Measurements from ENCODE around the gene TIGD1.

The TIGD1 gene

GRCh38 chr2:232550354-232551249 is at the start of gene TIGD1, which contains the start of gene EIF4E2:
TIGD1 (minus strand) TSS chr2:232550557; CDS start chr2:232549882, 675 bp downstream.
EIF4E2 (plus strand) TSS chr2:232550689; CDS start chr2:232550725, 36 bp downstream.
- in situ Hi-C loops (cut with HindIII; ENCODE audit: low sequenced_read_pairs), result no loop called here

- in situ Hi-C loops (cut with HindIII; ENCODE audit: low sequenced_read_pairs), result no loop called here
Measured at GRCh38 chr2:232598293-232598692, 47.9 kb upstream of the TIGD1 start.

GRCh38 chr2:232597362-232598079 is 47.2 kb upstream of the TIGD1 start:
- in situ Hi-C loops (cut with HindIII; ENCODE audit: low sequenced_read_pairs), result no loop called here

DNA sequence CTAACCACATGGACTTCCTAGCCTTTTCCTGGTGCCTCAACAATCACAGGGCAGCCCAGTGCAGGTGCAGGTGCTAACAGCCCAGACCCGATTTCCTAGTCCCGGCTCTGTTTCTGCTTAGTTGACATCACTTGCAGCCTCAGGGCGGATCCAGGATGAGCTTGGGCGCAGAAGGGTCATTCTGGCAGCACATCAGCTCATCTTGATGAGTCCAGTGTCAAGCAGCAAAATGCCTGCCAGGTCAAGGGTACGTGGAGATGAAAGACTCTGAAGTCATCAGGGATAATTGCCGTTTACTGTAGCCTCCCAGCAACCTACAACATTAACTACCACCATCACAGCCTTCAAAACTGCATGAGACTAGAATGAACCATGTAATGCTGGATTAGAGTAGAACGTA is 43.6 kb upstream of the TIGD1 start:
- in situ Hi-C loops (cut with HindIII; ENCODE audit: low sequenced_read_pairs), result no loop called here

GRCh38 chr2:232592772-232593395 is 42.5 kb upstream of the TIGD1 start:
- in situ Hi-C loops (cut with HindIII; ENCODE audit: low sequenced_read_pairs), result no loop called here

- in situ Hi-C loops (cut with HindIII; ENCODE audit: low sequenced_read_pairs), result no loop called here
Measured at GRCh38 chr2:232588680-232589585, 38.6 kb upstream of the TIGD1 start.

- in situ Hi-C loops (cut with HindIII; ENCODE audit: low sequenced_read_pairs), result no loop called here
Measured at GRCh38 chr2:232588031-232588430, 37.7 kb upstream of the TIGD1 start.

DNA sequence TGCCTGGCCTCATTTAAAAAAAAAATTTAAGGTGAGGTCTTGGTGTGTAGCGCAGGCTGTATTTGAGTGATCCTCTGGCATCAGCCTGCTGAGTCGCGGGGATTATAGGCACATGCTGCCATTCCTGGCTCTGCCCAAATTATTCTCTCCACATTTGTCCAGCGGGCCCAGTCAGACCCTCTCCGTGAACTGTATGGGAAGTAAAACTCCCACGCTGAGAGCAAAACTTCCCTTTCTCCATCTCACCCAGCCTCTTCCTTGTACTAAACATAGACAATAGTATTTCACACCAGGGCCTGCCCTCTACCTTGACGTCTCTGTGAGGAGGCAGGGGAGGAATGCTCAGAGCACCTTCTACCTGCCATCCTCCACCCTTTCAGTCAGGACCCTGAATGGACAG is 37.2 kb upstream of the TIGD1 start:
- in situ Hi-C loops (cut with HindIII; ENCODE audit: low sequenced_read_pairs), result no loop called here

DNA sequence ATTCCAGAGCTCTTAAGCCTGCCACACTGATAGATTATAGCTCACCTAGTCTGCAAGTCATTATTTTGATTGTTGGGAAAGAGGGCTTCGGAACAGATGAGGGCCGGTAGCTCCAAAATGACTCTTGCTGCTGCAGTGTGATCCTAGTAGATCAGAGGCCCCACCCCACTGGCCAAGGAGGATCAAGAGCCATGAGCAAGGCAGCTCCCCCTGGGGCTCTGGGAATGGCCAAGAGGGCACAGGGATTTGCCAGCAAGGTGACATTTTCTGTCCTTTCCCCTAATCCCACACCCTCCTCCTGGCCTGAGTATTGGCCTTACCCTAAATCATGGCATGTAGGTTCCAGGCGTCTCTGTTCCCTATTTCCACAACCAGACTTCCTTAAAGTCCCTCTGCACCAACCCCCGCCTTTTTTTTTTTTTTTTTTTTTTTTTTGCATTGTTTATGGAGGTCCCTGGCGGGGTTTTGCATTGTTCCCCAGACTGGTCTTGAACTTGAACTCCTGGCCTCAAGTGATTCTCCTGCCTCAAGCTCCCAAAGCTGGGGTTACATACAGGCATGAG is 36.7 kb upstream of the TIGD1 start:
- in situ Hi-C loops (cut with HindIII; ENCODE audit: low sequenced_read_pairs), result no loop called here

DNA sequence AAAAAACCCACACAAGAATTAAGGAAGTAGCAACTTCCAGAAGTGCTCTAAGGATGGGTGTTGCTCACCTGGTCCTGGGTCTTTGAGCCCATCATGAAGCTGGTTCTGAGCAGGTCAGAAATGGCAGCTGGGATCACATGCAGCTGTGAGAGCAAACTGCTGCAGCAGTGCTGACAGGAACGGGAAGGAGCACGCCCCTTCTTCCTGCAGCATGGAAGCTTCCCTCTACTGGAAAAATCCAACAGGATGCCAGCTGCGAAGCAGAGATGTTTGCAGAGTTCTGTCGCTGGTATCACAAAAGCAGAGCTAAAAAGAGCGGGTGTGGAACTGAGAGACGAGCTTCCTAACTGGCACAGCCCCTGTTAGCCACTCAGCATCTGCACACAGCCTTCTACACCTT is 33.9 kb upstream of the TIGD1 start:
- in situ Hi-C loops (cut with HindIII; ENCODE audit: low sequenced_read_pairs), result loop anchor here (5.0 kb wide), 1 partner anchor 42 kb away; no protein-coding TSS in a partner anchor

DNA sequence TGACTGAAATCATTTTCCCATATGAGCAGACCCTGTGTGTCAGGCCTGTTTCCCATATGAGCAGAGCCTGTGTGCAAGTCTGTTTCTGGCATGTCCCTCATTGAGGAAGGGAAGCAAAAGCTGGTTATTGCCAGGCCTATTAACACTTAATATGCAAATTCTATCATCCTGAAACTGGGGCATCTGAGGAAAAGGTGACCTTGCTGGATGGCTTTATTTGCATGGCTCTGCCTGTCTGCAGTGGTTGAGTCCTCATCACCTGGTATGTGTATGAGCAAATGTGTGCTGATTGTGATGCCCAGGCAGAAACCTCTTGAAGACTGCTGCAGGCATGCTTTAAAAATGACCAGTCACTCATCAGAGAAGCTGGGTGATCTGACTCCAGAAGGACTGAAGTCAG is 31.4 kb upstream of the TIGD1 start:
- in situ Hi-C loops (cut with HindIII; ENCODE audit: low sequenced_read_pairs), result loop anchor here (5.0 kb wide), 1 partner anchor 39 kb away; no protein-coding TSS in a partner anchor

- in situ Hi-C loops (cut with HindIII; ENCODE audit: low sequenced_read_pairs), result loop anchor here (5.0 kb wide), 1 partner anchor 38 kb away; no protein-coding TSS in a partner anchor
Measured at GRCh38 chr2:232580648-232580981, 30.3 kb upstream of the TIGD1 start.

- in situ Hi-C loops (cut with HindIII; ENCODE audit: low sequenced_read_pairs), result no loop called here
Measured at GRCh38 chr2:232578626-232579025, 28.3 kb upstream of the TIGD1 start.

- in situ Hi-C loops (cut with HindIII; ENCODE audit: low sequenced_read_pairs), result no loop called here
Measured at GRCh38 chr2:232577841-232578240, 27.5 kb upstream of the TIGD1 start.

GRCh38 chr2:232576995-232577394 is 26.6 kb upstream of the TIGD1 start:
- in situ Hi-C loops (cut with HindIII; ENCODE audit: low sequenced_read_pairs), result no loop called here

DNA sequence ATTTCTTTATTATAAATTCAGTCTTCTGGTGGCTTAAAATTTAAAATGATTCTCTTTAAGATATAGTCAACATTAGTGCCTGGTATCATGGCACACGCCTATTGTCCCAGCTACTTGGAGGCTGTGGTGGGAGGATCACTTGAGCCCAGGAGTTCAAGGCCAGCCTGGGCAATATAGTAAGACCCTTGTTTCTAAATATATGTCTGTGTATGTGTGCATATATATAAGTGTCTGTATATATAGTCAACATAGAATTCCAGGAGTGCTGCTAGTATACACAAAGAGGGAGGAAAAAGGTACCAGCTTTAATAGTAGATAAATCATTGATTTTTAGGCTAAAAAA is 25.0 kb upstream of the TIGD1 start:
- in situ Hi-C loops (cut with HindIII; ENCODE audit: low sequenced_read_pairs), result no loop called here

DNA sequence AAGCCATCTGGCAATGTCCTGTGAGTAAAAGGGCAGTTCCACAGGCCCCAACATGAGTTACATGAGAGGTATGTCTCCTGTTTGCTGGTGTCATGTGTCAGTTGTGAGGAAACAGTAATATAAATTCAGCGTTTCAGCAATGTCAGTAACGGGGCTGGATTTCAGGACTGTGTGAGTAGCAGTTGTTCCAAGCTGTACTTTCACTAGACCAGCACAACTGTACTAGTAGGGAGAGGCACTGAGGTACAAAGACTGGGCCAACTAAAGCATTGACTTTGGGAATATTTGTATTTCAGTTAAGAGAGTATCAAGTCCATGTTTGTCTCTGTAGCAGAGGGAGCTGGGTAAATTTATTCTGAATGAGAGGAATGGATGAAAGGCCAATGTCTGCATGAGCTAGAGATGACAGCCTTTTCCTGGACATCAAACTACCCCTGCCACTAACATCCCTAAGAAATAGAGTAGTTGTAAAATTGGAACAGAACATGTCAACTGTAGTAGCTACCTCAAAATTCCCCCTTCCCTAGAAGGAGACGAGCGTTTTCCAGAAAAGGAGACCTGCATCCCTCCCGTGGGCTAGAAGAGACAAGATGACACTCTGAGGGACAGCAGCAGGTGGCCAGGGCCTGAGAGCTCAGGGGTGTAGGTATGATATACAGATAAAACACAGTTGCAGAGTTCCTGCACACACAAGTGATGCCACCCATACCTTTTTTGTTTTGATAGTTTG is 24.5 kb upstream of the TIGD1 start:
- in situ Hi-C loops (cut with HindIII; ENCODE audit: low sequenced_read_pairs), result no loop called here

DNA sequence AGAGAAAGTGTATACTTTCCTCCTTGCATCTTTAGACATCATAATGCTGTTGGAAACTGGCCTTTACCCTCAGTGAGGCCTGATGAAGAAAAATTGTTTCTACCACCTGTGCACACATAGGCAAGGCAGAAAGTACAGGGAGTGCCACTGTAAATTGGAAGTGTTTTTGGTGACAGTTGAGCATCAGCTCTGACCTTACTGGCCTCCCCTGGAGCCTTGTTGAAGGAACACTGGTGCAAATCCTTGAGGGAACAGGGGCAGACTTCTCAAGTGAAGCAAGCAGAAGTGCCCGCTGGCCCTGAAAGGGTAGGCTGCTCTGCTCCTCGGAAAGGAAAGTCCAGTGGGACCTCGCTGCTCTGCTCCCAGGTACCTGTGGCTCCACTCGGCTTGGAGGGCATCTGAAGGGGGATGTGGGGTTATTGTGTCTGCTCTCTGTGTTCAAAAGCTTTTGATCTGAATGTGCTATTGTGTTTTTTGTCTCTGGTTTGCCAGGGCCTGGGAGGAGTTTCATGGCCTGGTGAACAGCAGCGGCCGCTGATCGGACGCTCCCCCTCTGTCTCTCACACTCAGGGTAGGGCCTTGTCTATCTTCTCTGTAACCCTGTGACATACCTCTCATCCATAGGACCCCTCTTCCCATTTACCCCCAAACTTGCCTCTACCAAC is 23.5 kb upstream of the TIGD1 start:
- in situ Hi-C loops (cut with HindIII; ENCODE audit: low sequenced_read_pairs), result no loop called here

DNA sequence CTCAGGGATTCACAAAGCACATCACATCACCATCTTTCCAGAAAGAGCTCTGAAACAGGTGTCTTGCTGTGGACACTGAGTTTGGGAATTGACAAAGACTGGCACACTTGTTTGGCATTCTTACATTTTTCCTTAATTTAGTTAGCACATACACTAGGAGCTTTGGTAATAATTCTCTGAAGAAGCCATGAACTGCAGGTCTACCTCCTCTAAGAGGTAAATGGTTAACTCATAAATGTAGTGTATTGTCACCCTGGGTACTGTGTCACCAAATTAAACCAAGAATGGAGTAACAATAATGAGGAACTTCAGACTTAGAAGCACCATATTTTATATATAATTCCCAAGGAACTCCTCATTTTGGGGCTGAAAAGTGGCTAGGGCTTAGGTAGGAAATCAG is 22.7 kb upstream of the TIGD1 start:
- in situ Hi-C loops (cut with HindIII; ENCODE audit: low sequenced_read_pairs), result no loop called here
